ENCODE data around the gene FCER2.

FCER2 gene

DNA sequence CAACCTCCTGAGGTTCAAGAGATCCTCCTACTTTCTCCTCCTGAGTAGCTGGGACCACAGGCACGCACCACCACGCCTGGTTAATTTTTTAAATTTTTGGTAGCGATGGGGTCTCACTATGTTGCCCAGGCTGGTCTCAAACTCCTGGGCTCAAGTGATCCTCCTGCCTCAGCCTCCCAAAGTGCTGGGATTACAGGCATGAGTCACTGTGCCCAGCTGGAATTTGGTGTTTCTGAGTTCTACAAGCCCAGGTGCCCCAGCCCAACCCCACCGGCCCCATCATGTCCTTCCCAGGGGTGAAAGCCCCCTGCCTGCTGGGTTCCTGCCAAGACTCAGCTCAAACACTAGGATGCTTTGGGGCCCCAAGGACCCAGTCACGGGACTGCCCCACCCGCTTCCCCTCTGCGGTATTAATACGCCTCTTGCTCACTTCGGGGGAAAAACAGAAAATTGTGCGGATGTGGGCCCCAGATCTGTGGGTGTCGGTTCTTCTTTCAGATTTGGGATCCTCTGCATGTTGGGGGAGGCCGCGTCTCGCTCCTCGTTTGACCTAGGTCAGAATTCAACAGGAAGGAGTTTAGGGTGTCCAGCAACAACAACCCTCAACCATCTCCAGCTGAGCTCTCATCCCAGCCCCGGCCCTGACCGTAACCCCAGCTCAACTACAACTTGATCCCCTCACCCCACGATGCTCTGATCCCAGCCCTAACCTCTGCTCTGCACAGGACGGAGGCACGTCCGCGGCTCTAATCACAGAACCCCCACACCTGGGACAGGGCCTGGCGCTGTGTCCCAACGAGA, 3.7 kb upstream of the FCER2 start:
- in situ Hi-C loops (cut with HindIII; ENCODE audit: low sequenced_read_pairs), result loop anchor here (25.0 kb wide), 1 partner anchor 157 kb away; the partner anchor contains the start of gene PRR36

DNA sequence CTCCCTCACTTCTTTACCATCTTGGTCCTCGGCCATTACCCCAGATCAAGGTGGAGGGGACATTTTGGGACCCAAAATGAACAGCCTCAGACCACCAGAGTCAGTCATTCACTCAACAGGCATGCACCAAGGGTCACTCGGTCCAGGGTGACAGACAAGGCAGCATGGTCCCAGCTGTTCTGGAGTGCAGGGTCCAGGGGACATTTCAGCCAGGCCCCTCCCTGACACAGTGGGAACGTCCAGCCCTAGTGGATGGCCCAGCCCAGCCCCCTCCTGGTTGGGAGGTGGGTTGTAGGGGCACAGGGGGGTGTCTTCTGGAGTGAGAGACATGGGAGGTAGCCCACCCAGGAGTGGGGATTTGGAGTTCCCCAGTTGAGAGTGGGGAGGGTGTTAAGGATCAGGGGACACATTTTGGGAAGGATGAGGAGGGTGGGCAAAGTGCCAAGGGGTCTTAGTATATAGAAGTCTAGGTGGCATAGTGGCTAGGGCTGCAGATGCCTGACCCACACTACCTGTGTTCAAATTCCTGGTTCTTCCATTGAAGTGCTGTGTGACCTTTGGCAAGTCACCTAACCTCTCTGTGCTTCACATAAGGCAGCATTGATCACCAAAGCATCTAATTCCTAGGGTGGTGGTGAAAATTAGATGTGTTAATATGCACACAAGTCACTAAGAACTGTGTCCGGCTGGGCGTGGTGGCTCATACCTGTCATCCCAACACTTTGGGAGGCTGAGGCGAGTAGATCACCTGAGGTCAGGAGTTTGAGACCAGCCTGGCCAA, 2.5 kb upstream of the FCER2 start:
- in situ Hi-C loops (cut with HindIII; ENCODE audit: low sequenced_read_pairs), result loop anchor here (25.0 kb wide), 1 partner anchor 158 kb away; the partner anchor contains the start of gene PRR36

DNA sequence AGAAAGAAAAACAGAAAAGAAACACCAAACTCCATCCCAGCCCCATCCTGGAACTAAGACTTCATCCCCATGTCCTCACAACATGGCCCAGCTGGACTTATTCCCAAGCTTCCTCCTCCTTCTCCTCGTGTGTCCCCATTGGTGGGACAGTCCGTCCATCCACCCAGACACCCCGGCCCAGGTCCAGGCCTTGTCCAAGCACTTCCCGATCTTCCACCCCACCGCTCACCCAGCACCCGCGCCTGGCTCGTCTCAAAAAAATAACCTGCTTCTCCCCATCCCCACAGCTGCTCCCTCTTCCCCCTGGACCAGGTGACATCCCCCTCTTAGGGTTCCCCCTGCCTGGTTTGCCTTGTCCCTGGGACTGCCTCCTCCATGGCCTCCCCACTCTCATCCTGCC, 1.4 kb upstream of the FCER2 start:
- in situ Hi-C loops (cut with HindIII; ENCODE audit: low sequenced_read_pairs), result loop anchor here (25.0 kb wide), 1 partner anchor 159 kb away; the partner anchor contains the start of gene PRR36

DNA sequence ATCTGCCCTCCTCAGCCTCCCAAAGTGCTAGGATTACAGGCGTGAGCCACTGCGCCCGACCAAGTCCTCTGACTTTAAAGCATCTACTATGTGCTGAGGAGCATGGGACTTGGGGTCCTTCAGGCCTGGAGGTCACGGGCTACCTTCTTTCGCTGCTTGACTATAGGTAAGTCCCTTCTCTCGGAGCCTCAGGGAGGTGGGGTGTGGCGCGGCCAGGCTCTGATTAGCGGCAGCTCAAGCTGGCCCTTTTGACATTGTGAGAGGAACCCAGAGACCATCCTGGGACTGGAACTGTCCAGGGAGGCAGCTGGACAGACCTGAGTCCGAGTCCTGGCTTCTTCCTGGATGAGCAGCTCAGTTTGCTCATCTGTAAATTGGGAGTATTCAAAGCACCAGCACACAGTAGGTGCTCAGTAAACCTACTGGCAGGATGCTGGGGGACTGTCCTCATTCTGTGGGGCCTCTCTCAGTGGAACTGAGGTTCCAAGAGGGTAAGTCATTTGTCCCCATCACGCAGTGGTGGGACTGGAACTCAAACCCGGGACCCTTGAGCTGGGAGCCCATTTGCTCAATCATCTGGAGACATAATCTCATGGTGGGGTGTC, 780 bp downstream of the FCER2 start:
- in situ Hi-C loops (cut with HindIII; ENCODE audit: low sequenced_read_pairs), result loop anchor here (25.0 kb wide), 1 partner anchor 161 kb away; the partner anchor contains the start of gene PRR36

DNA sequence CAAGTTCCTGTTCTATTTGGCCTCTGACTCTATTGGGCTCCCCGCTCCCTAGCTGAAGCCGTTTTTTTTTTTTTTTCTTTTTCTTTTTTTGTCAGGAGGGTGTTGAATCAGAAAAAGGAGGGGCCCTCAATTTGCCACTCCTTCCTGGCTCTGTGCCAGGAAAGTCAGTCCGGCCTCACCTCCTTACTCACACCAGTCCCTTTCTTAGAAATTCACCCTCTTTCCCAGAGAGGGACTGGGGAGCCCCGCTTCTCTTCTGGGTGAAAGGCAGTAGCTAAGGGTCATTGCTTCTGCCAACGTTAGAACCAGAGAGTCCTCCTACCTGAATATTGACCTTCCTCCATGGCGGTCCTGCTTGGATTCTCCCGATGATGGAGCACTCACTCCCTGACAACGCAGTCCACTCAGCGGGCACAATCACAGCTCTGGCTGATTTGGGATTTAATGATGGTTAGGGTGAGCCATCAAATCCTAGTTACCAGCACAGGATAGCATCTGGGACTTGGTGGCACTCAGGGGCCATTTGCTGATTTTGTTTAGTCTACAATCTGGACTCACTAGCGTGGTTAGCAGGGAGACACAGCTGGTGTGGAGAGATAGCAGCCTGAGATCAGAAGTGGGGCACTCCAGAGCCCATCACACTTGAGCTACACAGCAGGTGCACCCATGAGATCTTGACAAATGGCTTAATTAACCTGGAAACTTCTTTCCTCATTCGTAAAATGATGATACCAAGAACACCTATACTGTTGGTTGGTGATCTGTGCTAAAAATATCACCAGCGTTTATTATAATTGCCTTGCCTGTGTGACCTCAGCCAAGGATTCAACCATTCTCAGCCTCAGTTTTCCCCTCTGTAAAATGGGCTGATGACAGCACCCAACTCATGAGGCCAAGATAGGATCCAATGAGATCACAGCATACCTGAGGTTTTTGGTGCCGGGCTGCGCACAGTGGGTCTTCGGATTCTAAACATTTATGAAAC, 2.2 kb downstream of the FCER2 start:
- in situ Hi-C loops (cut with HindIII; ENCODE audit: low sequenced_read_pairs), result loop anchor here (25.0 kb wide), 1 partner anchor 163 kb away; the partner anchor contains the start of gene PRR36

DNA sequence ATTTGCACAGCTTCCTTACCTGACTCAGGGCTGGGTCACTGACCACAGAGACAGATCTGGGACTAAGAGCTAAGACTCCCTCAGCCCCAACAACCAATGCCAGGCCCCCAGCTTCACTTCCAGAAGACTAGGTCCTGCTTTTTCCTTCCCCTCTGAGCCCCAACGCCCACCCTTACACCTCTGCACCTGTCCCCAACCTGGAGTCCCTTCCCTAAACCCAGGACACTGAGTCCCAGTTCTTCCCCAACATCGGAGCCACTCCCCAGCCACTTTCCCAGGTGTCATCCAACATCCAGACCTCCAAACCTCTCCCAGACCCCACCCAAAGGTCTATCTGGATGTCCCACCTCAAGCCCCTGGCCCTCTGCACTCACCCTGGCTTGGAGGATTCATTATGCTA, 2.9 kb downstream of the FCER2 start:
- in situ Hi-C loops (cut with HindIII; ENCODE audit: low sequenced_read_pairs), result no loop called here

DNA sequence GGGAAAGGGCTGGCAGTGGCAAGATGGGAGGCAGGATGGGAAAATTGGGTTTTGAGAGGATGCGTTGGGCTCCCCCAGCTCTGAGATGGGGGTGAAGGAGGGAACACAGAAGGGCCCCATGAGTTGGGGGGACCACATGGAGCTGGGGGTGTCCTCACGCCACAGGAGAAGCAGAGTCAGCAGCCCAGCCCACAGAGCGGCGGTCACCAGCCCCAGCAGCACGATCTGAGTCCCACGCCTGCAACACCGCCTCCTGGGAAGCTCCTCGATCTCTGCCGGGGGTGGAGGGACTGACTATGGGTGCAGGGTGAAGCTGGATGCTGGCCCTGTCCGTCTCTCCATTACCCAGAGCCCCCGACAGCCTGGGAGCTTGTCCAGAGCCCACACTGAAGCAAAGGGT, 3.3 kb downstream of the FCER2 start:
- in situ Hi-C loops (cut with HindIII; ENCODE audit: low sequenced_read_pairs), result no loop called here

DNA sequence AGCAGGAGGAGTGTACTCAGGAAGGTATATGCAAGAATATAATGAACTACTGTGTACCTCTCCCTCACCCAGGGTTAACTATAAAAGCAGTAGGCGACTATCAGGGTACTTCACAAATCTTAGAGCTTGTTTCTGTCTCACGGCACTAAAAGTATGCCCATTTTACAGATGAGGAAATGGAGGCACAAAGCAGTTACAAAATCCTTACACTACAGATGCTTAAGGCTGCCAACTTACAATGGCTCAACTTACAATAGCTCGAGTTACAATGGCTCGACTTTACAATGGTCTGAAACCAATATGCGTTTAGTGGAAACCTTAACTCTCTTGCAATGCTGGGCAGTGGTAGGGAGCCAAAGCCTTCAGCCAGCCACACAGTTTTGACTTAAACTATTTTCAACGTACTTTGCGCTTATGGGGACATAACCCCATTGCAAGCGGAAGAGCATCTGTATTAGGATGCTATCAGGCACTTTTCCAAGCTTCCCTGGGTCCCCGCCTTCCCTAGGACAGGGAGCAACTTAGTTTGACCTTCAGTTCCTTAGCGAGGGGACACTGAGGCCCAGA, 4.1 kb downstream of the FCER2 start:
- in situ Hi-C loops (cut with HindIII; ENCODE audit: low sequenced_read_pairs), result no loop called here

DNA sequence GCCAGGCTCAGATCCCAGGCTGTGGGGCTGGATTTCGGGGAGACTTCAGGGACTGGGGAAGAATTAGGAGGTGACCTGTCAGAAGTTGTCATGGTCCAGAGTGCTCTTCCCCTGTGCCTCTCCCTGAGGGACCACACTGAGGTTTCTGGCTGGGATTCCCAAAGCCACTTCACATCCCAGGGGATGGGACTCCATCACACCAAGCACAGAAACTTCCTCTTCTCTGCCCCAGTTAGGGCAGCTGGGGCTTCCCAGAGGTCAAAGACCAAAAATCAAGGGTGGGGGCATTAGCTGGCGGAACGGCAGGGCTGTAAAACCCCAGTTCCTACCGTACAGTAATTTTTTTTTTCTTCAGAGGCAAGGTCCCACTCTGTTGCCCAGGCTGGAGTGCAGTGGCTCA, 7.4 kb downstream of the FCER2 start:
- in situ Hi-C loops (cut with HindIII; ENCODE audit: low sequenced_read_pairs), result no loop called here

DNA sequence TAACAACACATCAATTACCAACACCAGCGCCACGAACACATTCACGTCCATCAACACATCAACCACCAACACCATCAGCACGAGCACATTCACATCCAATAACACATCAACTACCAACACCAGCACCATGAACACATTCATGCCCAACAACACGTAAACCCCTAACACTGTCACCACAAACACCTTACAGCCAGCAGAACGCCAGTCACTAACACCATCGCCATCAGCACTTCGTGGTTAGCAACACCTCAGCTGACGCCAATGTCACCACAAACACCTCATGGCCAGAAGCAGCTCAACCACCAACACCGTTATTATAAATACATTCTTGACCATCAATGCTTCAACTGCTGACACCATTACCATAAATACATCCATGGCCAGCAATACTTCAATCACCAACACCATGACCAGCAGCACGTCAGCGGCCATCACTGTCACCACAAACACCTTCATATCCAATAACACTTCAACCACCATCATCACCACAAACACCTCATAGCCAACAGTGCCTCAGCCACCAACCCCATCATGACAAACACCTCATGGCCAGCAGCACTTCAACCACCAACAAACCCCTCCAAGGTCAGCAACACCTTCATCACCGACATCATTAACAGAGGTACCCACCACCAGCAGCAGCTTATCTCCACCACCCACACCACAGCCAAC, 9.4 kb downstream of the FCER2 start:
- in situ Hi-C loops (cut with HindIII; ENCODE audit: low sequenced_read_pairs), result no loop called here

DNA sequence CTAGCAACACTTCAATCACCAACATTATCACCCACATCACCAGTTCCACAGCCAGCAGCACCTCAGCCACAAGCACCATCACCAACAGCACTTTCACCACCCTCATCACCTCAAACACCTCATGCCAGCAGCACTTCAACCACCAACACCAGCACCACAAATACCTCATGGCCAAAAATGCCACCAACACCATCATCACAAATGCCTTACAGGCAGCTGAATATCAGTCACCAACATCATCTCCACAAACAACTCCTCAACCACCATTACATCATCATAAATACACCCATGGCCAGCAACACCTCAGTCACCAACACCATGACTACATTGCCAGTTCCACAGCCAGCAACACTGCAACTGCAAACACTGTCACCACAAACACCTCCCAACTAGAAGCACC, 10.4 kb downstream of the FCER2 start:
- in situ Hi-C loops (cut with HindIII; ENCODE audit: low sequenced_read_pairs), result no loop called here

DNA sequence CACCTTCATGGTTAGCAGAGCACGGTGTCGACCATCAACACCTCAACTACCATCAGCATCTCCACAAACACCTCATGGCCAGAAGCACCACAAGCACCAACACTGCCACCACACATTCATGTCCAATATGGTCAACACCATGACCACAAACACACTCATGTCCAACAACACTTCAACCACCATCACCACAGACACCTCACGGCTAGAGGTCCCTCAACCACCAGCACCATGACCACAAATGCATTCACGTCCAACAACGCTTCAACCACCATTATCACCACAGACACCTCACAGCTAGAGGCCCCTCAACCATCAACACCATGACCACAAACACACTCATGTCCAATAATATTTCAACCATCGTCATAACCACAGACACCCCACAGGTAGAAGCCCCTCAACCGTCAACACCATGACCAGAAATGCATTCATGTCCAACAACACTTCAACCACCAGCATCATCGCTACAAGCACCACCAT, 11.1 kb downstream of the FCER2 start:
- in situ Hi-C loops (cut with HindIII; ENCODE audit: low sequenced_read_pairs), result no loop called here

DNA sequence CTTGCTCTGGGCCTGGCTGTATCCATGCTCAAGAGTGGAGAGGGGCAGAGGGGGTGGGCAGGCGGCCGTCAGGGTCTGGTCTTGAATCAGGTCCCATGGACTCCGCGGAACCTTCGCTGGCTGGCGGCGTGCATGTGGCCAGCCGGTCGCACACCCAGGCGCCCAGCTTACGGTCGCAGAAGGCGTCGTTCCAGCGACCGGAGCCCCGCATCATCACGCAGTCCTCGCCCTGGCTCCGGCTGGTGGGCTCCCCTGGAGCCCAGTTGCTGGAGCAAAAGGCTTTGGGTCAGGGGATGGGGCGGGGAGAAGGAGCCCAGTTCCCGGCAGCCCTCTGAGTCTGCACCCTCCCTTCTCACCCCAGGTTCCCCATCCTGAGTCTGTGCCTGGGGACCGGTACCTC, 12.8 kb downstream of the FCER2 start:
- in situ Hi-C loops (cut with HindIII; ENCODE audit: low sequenced_read_pairs), result no loop called here

DNA sequence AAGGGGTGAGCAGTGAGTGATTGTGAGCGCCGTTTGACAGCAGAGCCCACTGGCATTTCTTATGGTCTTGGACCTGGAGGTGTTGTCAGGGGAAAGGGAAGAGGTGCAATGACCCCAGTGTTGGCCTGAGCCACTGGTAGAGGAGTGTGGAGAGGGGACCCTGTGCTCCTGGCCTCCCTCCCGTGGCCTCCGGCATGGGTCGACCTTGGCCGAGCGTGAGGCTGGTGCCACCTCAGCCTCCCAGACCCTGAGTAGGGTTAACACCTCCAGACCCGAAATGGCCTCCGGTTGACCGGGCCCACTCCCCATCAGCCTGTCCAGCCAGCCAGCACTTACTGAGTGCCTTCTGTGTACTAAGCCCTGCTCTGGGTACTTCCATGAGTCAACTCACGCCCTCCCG, 14.8 kb downstream of the FCER2 start:
- in situ Hi-C loops (cut with HindIII; ENCODE audit: low sequenced_read_pairs), result no loop called here

DNA sequence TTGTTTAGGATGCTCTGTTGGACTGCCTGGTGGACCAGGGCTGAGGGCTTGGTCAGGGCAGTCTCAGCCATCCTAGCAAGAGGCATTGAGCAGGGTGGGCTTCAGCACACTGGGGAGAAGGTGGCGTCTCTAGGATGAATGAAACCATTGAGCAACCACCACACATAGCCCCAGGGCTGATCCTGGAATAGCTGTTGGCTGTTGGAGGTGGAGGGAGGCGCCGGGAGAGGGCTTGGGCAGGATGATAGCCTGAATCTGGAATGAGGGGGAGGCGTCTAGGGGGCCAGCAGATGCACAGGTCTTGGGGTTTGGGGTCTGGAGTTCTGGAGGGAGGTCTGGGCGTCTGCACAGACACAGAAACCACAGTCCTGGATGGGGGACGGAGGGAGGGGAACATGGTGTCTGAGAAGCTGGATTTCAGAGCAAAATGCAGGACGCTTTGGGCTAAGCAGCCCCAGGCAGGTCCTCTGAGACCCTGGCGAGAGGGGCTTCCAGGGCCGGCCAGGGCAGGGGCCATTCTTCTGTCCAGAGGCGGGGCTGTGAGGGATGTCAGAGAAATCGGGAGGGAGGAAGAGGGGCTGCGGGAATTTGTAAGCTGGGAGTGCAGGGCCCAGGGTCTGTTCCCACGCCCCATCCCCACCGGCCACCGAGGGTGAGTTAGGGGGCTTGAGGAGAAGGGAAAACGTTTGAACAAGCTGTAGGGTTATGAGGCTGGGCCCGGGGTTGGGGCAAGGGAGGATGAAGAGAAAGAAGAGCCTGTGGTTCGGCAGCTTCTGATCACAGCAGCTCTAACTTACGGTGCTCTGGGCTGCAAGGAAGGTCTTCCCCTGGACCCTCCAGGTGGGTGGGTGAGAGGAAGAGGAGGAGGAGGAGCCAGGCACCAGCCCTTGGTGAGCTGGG, 16.1 kb downstream of the FCER2 start:
- in situ Hi-C loops (cut with HindIII; ENCODE audit: low sequenced_read_pairs), result no loop called here

DNA sequence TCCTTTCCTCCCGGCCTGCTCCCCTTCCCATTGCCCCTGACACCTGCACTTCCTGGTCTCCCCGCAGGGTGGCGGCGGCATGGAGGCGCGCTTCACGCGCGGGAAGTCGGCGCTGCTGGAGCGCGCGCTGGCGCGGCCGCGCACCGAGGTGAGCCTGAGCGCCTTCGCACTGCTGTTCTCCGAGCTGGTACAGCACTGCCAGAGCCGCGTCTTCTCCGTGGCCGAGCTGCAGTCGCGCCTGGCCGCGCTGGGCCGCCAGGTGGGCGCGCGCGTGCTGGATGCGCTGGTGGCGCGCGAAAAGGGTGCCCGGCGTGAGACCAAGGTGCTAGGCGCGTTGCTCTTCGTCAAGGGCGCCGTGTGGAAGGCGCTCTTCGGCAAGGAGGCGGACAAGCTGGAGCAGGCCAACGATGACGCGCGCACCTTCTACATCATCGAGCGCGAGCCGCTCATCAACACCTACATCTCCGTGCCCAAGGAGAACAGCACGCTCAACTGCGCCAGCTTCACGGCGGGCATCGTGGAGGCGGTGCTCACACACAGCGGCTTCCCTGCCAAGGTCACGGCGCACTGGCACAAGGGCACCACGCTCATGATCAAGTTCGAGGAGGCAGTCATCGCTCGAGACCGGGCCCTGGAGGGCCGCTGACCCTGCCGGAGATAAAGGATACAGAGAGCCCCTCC, 19.6 kb downstream of the FCER2 start:
- in situ Hi-C loops (cut with HindIII; ENCODE audit: low sequenced_read_pairs), result no loop called here

DNA sequence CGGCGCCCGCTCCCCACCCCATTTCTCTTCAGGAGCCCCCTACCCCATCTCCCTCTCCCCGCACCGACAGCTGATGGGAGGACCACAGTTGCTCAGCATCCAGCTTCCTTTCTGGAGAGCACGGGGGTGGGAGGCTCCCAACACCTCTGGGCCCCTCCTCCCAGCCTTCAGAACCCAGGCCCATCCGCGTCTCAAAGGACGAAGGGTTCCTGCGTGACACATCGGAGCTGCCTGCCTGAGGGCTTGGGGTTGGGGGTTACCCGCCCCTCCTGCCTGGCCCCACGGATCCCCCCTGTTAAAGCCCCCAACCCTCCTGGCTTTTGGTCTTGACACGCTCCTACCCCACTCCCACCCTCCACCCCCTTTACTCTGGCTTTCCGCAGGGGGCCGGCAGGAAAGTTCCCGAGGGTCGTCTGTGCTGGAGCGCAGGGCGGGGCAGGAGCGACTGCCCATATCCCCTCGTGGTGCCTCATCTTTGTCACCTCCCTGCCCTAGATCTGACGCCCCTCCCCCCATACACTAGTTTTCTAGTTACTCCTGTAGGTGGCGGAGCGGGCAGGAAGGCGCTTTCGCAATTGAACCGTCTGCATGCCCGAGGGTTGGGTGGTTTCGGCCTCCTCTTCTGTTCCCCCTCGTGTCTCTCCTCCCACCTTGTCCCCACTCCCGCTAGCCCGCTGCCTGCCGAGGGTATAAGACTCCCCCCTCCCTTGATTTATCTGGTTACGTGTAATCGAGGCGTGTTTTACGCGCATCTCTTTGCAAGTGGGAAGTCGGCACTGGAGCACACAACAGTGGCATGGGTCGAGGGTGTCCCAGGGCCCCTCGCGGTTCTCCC, 20.4 kb downstream of the FCER2 start:
- in situ Hi-C loops (cut with HindIII; ENCODE audit: low sequenced_read_pairs), result no loop called here

Measured in DLD1 (cell line).